ENCODE data around the gene NME7.
"Not testable (repeated sequence)": the region's sequence is repeated elsewhere in the genome, so short reads cannot be mapped to it uniquely, and the experiment has no call there.

The NME7 gene

DNA sequence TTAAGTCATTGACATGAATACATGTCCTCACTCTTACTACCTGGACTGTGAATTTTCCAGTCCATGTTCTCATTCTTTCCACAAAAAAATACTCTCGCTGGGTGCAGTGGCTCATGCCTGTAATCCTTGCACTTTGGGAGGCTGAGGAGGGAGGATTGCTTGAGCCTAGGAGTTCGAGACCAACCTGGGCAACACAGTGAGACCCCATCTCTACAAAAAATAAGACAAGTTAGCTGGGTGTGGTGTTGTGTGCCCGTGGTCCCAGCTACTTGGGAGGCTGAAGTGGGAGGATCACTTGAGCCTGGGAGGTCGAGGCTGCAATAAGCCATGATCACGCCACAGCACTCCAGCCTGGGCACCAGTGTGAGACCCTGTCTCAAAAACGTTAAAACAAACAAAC, 242.0 kb downstream of the NME7 start:
- not testable (repeated sequence) for DNase-seq (ENCODE audit: low spot score)

DNA sequence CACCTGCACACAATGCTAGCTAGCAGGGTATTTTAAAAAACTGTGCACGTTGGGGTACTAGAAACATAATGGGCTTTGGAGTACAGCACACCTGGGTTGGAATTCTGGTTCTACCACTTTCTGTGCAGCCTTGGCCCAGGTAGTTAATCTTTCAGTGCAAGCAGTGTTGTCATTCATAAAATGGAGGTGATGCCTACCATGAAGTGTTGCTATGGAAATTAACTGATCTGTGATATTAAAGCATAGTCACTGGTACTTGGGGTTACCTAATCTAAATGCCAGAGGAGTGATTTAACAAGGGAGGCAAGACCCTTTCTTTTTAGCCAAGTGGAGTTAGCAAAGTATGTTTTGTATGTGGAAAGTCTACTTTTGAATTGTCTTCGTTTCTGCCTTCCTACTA, 243.1 kb downstream of the NME7 start:
- DNase-seq (ENCODE audit: low spot score), result no peak

DNA sequence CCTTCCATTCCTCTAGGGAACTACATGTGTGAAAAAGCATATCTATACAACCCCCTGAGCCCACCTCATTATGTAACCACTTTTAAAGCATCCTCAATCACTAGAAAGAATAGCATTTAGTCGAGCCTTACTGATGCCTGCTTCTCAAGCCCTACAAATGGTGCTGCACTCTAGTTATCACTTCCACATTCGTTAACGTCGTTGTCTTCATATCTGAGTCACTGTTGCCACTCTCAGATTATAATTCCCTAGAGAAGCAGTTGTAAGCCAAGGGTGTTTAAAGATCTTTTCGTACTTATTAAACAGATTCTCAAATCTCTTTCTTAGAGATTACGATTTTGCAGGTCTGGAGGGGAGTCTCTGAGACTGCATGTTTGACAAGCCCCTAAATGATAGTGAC, 244.6 kb downstream of the NME7 start:
- no peak for DNase-seq (ENCODE audit: low spot score)

DNA sequence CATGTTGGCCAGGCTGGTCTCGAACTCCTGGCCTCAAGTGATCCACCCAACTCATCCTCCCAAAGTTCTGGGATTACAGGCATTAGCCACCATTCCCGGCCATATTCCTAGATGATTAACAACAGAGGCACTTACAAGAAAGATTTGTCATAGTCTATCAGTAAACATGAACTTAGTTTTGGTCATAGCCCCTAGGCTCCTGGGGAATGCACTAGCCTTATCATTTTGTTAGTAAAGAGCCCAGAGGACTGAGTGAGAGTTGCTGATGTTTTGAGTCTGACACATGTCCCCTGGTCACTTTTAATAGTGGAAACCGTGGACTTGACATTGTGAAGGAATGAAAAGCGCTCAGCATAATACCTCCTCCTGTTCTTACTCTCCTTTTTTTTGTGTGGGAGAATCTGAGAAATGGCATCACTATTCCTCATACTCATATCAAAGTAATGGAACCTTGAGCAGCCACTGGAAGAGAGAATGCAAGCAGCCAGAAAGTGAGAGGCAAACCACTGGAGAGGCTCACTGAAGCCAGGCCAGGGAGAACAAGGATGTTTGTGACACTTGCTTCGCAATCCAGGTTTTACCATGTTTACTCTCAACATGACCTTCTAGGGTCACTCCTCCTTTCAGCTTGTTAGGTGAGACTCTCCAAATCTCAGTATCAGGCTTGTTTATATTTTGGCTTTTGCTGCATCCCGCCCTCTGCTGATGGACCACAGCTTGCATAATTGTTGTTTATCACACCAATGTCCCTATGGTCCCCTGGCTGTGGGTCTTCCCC, 246.3 kb downstream of the NME7 start:
- no peak for DNase-seq (ENCODE audit: low spot score)

DNA sequence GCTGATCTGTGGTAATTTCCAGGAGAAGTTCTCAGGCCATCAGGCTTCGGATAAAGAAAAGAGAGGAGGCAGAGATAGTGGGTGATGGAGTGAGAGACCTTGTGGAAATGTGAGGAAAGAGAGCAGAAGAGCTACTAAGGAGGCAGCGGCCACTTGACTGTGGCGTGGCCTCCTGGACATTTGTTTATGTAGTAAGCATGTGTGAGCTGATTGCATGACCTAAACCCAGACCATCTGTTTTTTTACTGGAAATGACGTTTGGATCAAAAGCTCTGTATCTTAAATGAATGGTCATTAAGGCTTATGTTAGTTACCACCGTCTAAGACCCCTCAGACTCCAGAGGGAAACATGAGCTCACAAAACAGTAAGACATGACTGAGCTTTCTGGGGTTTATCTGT, 247.5 kb downstream of the NME7 start:
- DNase-seq (ENCODE audit: low spot score), result no peak

DNA sequence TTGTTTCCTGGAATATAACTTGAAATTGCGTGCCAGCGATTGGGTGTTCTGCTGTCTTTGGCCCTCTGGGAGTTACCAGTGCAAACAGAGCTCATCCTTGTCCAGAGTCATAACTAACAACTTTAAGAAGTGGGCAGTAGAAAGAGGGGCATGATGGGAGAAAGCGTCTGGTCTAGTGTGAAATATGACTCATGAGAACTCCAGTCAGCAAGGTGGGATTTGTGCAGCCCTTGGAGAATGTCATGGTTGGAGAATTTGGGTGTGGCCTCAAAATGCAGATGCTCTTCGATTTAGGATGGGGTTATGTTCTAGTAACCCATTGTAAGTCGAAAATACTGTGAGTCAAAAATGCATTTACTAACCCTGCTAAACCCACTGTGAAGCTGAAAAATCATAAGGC, 248.2 kb downstream of the NME7 start:
- no peak for DNase-seq (ENCODE audit: low spot score)

DNA sequence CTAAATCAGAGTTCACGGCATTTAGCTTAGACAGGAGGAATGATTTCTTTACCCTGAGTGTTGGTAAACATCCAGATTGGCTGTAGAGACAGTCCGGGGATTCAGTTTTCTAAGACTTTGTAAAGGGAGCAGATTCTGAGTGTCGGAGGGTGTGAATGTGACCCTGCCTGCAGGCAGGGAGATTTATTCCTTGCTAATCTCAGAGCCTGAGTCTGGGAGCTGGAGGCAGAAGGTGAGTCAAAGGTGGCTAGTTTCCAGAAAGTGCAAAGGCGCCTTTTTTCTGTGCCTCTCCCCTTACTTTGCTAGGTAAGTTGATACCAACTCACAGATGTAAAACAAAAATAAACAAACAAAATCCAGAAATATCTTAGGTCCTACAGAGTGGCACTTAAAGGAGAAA, 249.4 kb downstream of the NME7 start:
- no peak for DNase-seq (ENCODE audit: low spot score)

DNA sequence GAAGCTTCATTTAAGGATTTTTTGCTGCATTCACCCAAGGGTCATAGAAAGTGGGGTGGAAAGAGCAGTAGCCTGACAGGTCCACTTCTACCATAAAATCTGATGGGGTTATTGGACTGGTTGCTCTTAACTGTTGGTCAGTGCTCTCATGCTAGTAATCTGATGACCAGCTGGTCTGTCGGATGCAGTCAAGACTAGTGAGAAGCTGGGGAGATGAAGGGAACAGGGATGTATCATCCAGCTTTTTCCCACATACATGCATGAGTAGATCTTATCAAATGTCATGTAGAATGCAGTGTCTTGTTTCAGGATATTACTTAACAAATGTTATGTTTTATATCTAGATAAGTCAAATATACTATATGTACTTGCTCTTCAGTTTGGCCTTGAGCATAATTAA, 250.0 kb downstream of the NME7 start:
- DNase-seq (ENCODE audit: low spot score), result no peak

DNA sequence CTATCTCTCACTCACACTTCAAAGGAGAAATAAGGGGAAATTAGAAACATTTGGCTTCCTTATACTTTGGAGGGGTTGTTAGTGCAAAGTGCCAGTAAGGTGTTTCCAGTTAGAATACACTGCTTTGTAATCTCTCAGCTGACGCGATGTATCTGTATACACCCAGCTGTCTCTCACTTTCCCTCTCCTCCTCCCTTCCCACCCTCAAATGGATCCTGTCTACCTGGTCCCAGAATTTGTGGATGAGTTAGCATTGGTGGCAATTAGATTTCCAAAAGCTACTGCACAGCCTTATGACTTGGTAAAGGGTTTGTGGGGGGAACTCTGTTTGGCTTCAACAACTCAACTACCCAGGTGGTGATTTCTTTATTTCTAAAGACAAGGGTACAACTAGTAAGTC, 250.6 kb downstream of the NME7 start:
- no peak for DNase-seq (ENCODE audit: low spot score)

DNA sequence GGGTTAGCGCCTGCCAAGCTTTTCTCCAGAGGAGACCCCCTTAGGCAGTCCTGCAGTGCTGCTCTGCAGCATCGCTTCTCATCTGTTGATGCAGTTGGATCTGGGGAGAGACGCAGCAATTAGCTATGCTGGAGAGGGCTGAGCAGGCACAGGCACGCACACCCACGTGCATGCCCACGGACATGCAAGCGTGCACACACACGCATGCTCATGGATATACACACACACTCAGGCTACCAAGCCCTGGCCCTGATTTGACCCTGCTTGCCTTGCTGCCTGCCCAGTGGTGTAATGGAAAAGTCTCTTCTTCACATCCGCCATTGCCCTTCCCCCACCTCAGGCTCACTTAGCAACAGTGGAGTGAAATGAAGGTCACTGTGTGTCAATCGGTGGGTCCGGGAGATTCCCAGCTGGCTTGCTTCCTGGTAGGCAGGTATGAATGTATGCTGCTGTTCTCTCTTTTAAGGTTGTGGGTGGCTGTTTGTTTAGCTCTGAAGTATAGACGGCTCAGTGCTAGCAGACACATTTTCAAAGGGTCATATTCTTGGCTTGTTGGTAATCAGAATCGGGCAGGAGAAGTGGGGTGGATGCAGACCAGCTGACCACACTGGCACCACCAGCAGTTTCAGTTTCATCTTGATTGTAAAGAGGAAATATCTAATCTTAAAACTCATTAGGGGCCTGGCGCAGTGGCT, 251.6 kb downstream of the NME7 start:
- peak; percentile 67 for DNase-seq (ENCODE audit: low spot score)

DNA sequence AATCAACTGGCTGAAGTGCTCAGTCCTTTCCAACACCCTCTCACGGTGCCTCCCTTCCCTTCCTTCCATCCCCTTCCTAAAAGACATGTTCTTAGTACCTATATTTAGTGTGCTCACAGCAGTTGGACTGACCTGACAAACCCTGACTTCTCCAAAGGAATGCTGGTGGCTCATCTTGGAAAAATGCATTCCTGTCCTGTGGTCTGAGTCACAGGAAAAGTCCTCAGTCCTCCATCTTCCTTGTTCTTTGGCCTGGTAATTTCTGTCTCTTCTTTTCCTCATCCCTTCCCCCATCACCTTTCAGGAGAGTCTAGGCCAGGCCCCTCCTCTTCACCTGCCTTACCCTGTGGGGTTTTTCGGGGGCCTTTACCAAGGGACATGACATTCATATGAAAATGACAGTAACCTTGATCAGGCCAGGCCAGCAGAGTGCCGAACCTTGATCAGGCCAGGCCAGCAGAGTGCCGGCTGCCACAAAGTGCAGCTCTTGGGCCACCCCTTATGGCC, 253.9 kb downstream of the NME7 start:
- no peak for DNase-seq (ENCODE audit: low spot score)

DNA sequence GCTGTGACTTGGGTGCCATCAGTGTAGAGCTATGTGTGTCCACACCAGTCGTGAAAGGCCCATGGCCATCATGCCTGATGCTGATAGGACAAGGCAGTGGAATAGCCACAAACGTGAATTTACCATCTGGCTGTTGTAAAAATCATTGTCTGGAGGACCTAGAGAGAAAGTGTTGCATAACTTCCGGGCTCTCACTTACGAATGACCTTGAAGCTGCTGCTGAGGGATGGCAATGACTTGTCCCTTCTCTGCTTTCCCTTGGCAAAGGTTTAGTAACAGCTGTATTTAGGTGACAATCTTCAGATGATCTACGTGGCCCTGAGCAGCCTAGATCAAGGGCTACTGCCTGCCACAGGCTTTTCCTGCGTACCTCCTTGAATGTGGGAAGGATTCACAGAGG, 255.4 kb downstream of the NME7 start:
- DNase-seq (ENCODE audit: low spot score), result no peak

DNA sequence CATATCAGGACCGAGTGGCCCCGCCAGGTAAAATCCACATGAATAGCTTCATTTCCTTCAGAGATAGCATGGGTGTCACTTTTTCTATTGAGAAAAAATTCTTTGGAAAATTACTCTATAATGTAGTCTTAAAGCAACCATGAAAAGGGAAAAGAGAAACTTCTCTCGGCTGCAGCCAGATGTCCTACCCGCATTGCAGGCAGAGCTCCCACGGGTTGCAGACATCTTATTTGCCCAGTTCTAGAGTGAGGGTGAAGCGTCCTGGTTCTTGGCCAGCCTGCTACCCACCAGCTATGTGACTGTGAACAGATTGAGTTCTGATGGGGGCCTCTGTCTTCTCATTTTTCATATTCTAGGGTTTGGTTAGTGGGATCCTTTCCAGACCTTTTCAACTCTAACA, 256.1 kb downstream of the NME7 start:
- DNase-seq (ENCODE audit: low spot score), result no peak

DNA sequence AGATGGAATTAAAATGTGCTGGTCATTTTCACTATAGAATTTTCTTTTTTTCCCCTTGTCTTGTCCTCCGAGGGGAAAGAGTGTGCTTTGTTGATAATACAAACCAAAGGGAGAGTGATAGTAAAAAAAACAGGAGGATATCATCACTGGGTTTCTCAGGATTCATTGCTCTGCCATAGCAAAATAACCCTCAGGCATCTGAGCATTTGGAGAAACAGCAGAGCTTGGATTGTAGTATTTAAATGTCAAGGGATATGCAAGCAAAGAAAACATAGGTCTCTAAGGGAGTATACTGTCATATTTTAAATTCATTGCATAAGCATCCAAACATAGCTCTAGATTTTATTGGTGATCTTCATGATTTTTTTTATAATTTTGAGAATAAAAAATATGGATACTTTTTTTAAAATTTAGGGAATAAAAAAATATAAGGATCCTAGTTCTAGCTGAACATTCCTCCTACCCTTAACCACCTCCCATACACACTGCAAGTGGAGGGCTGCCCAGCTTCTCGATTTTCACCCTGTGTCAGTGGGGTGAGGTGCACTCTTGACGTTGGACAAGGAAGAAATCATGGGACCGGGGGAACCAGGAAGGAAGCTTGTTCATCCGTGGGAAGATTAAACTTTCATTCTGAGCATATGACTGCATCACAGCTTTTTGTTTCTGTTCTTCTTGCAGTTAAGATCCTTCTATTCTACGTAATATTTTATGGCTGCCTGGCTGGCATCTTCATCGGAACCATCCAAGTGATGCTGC, 256.7 kb downstream of the NME7 start:
- no peak for DNase-seq (ENCODE audit: low spot score)

DNA sequence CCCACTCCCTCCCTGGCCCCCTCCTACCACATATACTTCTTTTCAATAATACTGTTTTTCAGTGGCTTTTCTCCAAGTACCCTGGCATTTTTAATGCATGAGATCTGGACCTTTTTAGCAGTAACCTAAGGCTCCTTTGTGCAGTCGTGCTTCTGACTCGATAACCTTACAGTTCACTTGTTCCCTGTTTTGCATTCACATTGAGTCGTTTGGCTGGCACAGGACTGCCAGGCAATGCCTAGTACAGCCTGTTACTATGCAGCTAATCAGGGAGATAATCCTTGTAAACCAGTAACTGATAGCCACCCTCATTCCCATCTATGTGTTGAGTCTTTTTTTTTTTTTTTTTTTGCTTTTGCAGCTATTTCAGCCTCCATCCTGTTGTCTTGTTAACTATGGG, 257.4 kb downstream of the NME7 start:
- no peak for DNase-seq (ENCODE audit: low spot score)

DNA sequence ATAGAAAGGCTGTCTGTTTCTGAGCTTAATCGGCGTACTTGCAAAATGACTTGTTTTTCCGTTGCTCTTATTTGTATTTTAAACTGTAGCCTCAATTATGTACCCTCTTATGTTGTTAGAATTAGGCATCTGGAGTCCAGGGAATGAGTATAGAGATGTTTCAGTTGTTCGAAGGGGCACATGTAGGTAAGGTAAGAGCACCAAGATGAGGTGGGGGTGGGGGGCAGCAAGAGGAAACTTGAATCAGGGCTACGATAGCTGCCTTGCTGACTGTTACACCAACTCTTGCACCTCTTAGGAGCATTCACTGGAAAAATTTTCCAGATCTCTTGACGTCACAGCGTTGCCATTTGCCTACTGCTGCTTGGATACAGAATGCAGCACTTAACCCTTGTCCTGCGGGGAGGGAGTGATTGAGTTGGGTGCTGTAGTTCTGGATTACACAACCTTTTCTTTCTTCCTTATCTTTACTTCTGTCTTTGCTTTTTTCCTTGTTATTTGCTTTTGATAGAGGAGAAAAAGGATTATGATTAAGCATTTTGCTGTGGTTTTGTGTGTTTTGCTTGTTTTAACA, 257.9 kb downstream of the NME7 start:
- DNase-seq (ENCODE audit: low spot score), result peak; percentile 82

DNA sequence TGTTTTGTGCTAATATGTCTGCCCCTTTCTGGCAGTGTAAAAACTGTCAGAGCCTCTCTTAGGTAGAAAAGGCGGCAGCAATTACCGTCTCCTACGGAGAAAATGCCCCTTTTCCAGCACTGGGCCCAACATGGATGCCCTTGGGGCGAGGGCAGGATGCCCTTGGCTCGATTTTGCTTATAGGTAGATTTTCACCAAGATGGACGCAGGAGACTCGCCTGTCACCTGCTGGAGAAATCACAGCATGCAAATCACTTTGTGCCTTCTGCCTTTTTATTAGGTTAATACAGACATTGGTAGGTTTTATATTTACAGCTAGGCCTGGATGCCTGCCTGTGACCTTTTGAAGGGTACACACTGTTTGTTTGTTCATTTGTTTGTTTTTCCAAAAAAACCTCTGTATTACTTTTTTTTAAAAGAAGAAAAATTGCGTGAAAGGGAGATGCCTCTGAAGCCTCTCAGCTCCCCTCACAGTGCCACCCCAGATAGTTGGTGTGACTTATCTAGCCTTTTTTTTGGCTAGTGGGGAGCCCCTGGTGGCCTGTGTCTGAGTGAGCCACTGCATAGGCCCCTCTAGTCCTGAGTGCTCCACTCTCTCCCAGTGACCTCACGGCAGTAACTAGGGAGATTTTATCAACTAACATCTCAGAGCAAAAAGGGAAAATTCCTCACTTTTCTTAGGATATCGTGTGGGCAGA, 258.6 kb downstream of the NME7 start:
- DNase-seq (ENCODE audit: low spot score), result peak; percentile 53

DNA sequence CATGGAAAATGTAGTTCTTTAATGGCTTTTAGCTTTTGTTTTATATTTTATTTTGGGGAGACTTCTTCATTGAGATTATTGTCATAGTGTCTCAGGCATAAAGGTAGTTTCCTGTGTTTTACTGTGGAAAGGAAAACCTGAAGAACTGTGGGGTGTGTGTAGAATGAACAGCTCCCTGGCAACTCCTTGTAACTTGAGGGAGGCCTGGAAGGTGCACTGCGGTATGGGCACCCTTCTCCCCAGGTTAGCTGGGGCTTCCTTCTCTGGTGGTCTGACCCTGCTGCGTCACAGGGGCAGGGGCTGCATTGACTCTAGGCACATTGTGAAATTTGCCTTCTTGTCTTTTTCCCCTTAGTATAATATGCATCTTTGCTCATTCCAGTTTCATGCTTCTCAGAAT, 259.4 kb downstream of the NME7 start:
- DNase-seq (ENCODE audit: low spot score), result no peak

DNA sequence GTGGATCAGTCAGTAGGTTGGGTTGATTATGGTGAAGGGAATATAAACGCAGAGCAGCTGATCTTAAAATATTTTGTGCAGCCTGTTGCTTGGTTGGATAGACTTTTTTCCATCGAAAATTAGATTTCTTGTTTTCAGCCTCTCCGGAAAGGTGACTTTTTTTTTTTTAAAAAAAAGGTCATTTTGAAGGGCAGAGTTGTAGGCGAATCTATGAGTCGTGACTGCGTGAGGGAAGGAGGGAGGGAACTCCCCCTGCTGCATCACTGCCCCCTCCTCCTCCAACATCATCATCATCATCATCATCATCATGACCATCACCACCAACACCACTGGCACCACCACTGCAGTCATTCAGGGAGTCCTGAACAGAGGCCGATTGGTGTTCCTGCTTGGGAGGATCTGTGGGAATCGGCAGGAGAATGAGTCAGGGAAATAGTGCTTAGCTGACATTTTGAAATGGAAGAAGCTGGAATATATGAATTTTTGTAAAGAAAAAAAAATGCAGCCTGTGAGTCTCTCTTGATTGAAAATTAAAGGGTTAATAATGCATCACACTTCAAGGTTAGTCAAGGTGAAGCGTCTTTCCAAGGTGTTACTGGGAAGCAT, 259.9 kb downstream of the NME7 start:
- no peak for DNase-seq (ENCODE audit: low spot score)

DNA sequence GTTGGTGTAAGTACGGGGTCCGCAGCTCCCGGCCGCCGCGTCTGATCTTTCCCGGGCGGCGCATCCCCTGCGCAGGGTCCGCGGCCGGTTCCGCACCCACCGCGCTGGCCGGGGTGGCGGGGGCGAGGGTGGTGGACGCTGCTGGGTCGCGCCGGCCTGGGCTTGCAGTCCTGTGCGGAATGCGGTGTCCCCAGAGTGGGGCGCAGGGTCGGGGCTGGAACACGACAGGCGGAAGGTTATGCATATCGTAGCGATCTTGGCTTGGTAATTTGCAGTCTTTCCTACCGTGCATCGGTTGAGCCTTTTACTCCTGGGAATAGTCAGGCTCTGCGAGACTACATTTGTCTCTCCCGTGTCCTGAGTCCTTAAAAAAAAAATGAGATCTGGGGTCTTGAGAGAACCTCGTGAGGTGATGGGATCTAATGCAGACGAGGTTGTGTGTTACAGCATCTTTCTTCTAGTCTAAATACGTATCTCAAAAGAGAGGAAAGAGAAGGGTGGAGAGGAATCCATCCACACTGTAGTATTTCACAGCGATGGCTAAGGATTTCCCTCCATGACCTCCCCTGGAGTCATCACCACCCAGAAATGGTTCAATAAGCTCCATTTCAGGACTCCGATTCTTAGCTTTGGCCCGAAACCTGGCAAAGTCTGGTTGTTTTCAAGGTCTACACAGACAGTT, 260.5 kb downstream of the NME7 start:
- DNase-seq (ENCODE audit: low spot score), result no peak

All from HuH-7 (cell line).